ENCODE measurements around the gene MOB1A. TPM values are rescaled to one million over a fixed set of nuclear protein-coding genes. Genes with fewer than 3 reads are reported as not detected.
A peak's percentile ranks its signal among the peaks of the same experiment; 100 is the strongest.

The MOB1A gene
- total RNA-seq, 1 experiment from 2014 or later, result 95.1 TPM

DNA sequence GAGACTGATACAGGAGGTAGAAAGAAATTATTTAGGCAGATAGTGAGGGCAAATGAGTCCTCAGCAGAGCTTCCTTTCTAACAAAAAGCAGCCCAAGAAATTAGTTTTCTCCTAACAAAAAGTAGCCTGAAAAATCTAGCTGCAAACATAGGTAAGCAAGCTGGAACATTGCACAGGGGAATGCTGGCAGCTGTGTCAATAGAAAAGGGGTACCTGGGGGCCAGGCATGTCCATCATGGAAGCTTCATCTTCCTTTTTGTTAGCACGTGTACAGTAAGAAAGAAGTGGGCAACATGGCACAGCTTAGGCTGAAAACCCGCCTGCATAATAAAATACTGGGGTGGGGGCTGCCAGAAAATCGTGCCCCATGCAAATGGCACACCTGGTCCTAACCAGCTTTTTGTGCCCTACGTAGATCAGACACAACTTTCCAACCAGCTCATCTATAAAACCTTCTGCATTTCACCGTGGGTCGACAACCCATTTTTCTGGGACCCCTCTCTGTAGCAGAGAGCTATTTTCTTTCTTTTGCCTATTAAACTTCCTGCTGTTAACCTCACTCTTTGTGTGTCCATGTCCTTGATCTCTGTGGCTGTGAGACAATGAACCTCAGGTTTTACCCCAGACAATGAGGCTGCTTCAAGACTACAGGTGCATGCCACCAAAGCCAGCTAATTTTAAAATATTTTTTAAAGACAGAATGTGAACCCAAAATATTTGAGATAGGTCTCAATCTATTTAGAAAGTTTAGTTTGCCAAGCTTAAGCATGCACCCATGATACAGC is 13.1 kb upstream of the MOB1A start:
- Histone ChIP-seq H2BK15ac (ENCODE audit: low read depth, low read length) (no peak overlapping the region), H3K4me2 (ENCODE audit: insufficient read depth, insufficient read length, low read length) (no peak overlapping the region), H3K79me1 (ENCODE audit: insufficient read depth, low read depth, low read length, poor library complexity, severe bottlenecking) (no peaks in the 10 kb centered on the region), H4K20me1 (ENCODE audit: control insufficient read depth, insufficient read depth, insufficient read length) (no peaks in the 10 kb centered on the region), H2BK120ac (ENCODE audit: low read depth, low read length, poor library complexity, severe bottlenecking) (no peak overlapping the region), H2BK12ac (ENCODE audit: insufficient read length, low read depth, low read length) (no peak overlapping the region), H3K14ac (ENCODE audit: insufficient read depth, low read length) (no peak overlapping the region), H3K4me1 (ENCODE audit: insufficient read depth, low read length) (peaks cover 10% of the 10 kb centered on the region; the same call in 1 of the 2 replicates), H2BK5ac (ENCODE audit: insufficient read length, low read length) (no peak overlapping the region), H3K23ac (ENCODE audit: insufficient read length, low read depth, low read length) (no peak overlapping the region), H4K8ac (replicated peaks; ENCODE audit: insufficient read length, low read depth, low read length) (no peak overlapping the region), H3K56ac (ENCODE audit: insufficient read length, low read depth, low read length) (no peak overlapping the region), H3K27me3 (ENCODE audit: insufficient read depth, low read length) (no peaks in the 10 kb centered on the region), H3K23me2 (ENCODE audit: insufficient read length, low read depth, low read length, poor library complexity, severe bottlenecking) (no peaks in the 10 kb centered on the region), H3K9me3 (ENCODE audit: control insufficient read depth, low read depth, low read length) (no peaks in the 10 kb centered on the region), H3K79me2 (ENCODE audit: insufficient read depth, low read length) (no peaks in the 10 kb centered on the region), H4K91ac (ENCODE audit: insufficient read length, low read depth, low read length) (no peak overlapping the region), H3K18ac (ENCODE audit: insufficient read length, low read depth, low read length) (no peak overlapping the region), H2AK5ac (ENCODE audit: insufficient read length, low read length) (no peak overlapping the region), H2AFZ (ENCODE audit: low read length) (no peak overlapping the region), H3K4ac (ENCODE audit: low read depth, low read length) (no peak overlapping the region; the same call in 1 of the 2 replicates), H3K9ac (ENCODE audit: extremely low read depth, insufficient read length, low read length) (no peak overlapping the region), H4K5ac (ENCODE audit: insufficient read length, low read depth, low read length) (no peak overlapping the region), H2BK20ac (ENCODE audit: low read depth, low read length, poor library complexity, severe bottlenecking) (no peak overlapping the region), H3K27ac (ENCODE audit: insufficient read length, low read depth, low read length) (peak overlapping the region; percentile 8), H3T11ph (ENCODE audit: low read length) (no peak overlapping the region)
- no peaks in the 10 kb centered on the region for H3K9me3 Mint-ChIP-seq
- peaks cover 29% of the 10 kb centered on the region in 2 experiments for H3K4me1 Mint-ChIP-seq
- no peak for DNase-seq
- TF ChIP-seq CTCF (conservative IDR thresholded peaks at IDR 0.05), result no peak
- no peaks in the 10 kb centered on the region for H3K36me3 Mint-ChIP-seq (ENCODE audit: insufficient read depth in 1 of 3, low read depth in 3 of 3)
- no peaks in the 10 kb centered on the region for H3K27me3 Mint-ChIP-seq (ENCODE audit: low read depth)
- no peak overlapping the region; a peak in 1 of 5 replicates for H3K4me3 Mint-ChIP-seq
- H3K27ac Mint-ChIP-seq, result peak overlapping the region in 1 of 3 experiments; percentile 39; a peak in 2 of 7 replicates
- no CpG with 5 or more reads among the region's 6 CpGs for WGBS (ENCODE audit: extremely low coverage, insufficient read length, low lambda C conversion rate)

Measured in H9 (cell line).